ENCODE data around the gene GATA3.

GATA3 gene

GRCh38 chr10:8037941-8038894, 16.3 kb upstream of the GATA3 start:
- no peak for DNase-seq (ENCODE audit: low read depth in 2 of 2)

- DNase-seq (ENCODE audit: low read depth in 2 of 2): no peak
Measured at GRCh38 chr10:8039321-8039881, 15.1 kb upstream of the GATA3 start.

- no peak for DNase-seq (ENCODE audit: low read depth in 2 of 2)
Measured at GRCh38 chr10:8040651-8041050, 13.8 kb upstream of the GATA3 start.

- no peak for DNase-seq (ENCODE audit: low read depth in 2 of 2)
Measured at GRCh38 chr10:8041284-8041991, 13.1 kb upstream of the GATA3 start.

GRCh38 chr10:8041992-8042720, 12.3 kb upstream of the GATA3 start:
- DNase-seq (ENCODE audit: low read depth in 2 of 2): no peak

- no peak for DNase-seq (ENCODE audit: low read depth in 2 of 2)
Measured at GRCh38 chr10:8042721-8043568, 11.5 kb upstream of the GATA3 start.

GRCh38 chr10:8043569-8044306, 10.8 kb upstream of the GATA3 start:
- no peak for DNase-seq (ENCODE audit: low read depth in 2 of 2)

GRCh38 chr10:8044331-8044907, 10.1 kb upstream of the GATA3 start:
- no peak for DNase-seq (ENCODE audit: low read depth in 2 of 2)

- DNase-seq (ENCODE audit: low read depth in 2 of 2): no peak
Measured at GRCh38 chr10:8044908-8045725, 9.4 kb upstream of the GATA3 start.

GRCh38 chr10:8045726-8046494, 8.6 kb upstream of the GATA3 start:
- no peak for DNase-seq (ENCODE audit: low read depth in 2 of 2)

- no peak for DNase-seq (ENCODE audit: low read depth in 2 of 2)
Measured at GRCh38 chr10:8047452-8048280, 6.8 kb upstream of the GATA3 start.

GRCh38 chr10:8048281-8049008, 6.0 kb upstream of the GATA3 start:
- DNase-seq (ENCODE audit: low read depth in 2 of 2): no peak

- DNase-seq (ENCODE audit: low read depth in 2 of 2): no peak
Measured at GRCh38 chr10:8049045-8049864, 5.2 kb upstream of the GATA3 start.

GRCh38 chr10:8049865-8050555, 4.5 kb upstream of the GATA3 start:
- no peak for DNase-seq (ENCODE audit: low read depth in 2 of 2)

GRCh38 chr10:8050556-8051108, 3.9 kb upstream of the GATA3 start:
- no peak for DNase-seq (ENCODE audit: low read depth in 2 of 2)

Data from stimulated activated CD4-positive, alpha-beta T cell treated with anti-CD3 and anti-CD28 coated beads, Interleukin-4, amount 100 ng/mL, for 48 hours (primary cell).